Mucosa of descending colon (tissue), 3 donors: ENCODE data around the gene RING1. TPM values are rescaled to one million over a fixed set of nuclear protein-coding genes. Genes with fewer than 3 reads are reported as not detected.

Experiments used
- ATAC-seq: fragments of 200-7000 bp; cut with Tn5 transposase; one replicate; pipeline ENCODE4 v1.9.1; 2020; ENCODE audit warnings: mild to moderate bottlenecking, moderate library complexity
- DNase-seq, 3 donors: peaks; one replicate each; pipeline ENCODE4 v3.0.0-alpha.2; 2020
- H3K36me3 ChIP-seq: fragments of 200-600 bp; one replicate; pipeline ENCODE4 v1.8.0; 2021; ENCODE audit warnings: low read depth, mild to moderate bottlenecking
- H3K4me1 ChIP-seq: fragments of 200-600 bp; one replicate; pipeline ENCODE4 v1.8.0; 2021; ENCODE audit warnings: low read depth, mild to moderate bottlenecking
- H3K4me3 ChIP-seq: fragments of 200-600 bp; one replicate; pipeline ENCODE4 v1.8.0; 2021; ENCODE audit warnings: mild to moderate bottlenecking
- H3K9me3 ChIP-seq: fragments of 200-600 bp; one replicate; pipeline ENCODE4 v1.8.0; 2021; ENCODE audit warnings: mild to moderate bottlenecking
- intact Hi-C, 2 donors: fragments of 100-400 bp; cut with DNase I in 1 of 2; cut with micrococcal nuclease in 1 of 2; formaldehyde crosslinking; loops; one replicate each; pipeline versions ENCODE4 v1.11.0 to v1.11.1; 2022; cut with DNase I, micrococcal nuclease
- total RNA-seq, 3 donors: library from RNA; stranded (reverse); fragmentation: NEBNext Ultra II Directional in 2 of 3; extraction: Animal tissue kit (Norgen Biotek cat#: 25700) in 2 of 3; gene quantifications; one replicate each; pipeline versions ENCODE4 v1.2.1 to v1.2.4, GENCODE V29; 2021 to 2023
- TF ChIP-seq, protein P1 (sequence below): fragments of 200-600 bp; IDR thresholded peaks from one replicate; pipeline ENCODE4 v1.8.0; 2022; ENCODE audit warnings: antibody characterized with exemption, mild to moderate bottlenecking
- donor health status: DM: no; HTN: no; CAD: no; lungs with moderate emphysema.
- donor health status: DM: no; HTN: no; CAD: no.
- donor health status: DM: no; HTN: yes; CAD: no.

RING1 gene
- total RNA-seq, 3 donors from 2014 or later: 28.4 to 45.1 (median 30.3) TPM

DNA sequence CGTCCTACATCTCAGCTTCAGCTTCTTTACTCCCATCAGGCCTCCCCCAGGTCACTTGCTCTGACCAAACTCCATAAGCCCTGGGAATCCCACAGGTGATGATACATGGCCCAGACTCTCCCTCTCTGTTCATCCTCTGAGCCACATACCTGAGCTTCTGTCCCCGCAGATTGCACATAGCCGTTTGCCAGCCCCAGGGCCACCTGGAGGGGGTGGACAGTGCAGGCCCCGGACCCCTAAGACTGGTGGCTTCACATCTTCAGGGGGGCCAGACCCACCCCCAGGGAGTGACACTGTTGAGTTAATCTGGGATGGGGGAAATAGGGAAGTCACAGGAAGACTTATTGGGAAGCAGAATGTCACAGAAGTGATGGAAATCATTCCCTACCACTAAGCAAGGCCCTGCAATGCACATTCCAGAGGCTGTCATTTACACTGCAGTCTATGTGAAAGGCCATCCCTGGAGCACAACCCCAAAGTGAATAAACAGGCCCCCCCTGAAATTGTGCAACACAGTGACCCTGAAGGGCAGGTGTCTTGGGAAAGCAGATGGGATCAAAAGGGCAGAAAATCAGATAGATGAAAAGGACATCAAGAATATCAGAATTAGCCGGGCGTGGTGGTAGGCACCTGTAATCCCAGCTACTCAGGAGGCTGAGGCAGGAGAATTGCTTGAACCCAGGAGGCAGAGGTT lies 10.0 kb upstream of the RING1 start:
- DNase-seq (peak in 1 of 3 donors; percentile 50), ATAC-seq (no peak)
- peaks cover 39% of the 10 kb centered on the region for H3K4me1 ChIP-seq
- no peak overlapping the region for H3K4me3 ChIP-seq
- no peaks in the 10 kb centered on the region for H3K9me3 ChIP-seq
- H3K36me3 ChIP-seq: peaks cover 8% of the 10 kb centered on the region
- intact Hi-C loops: no loop called here
- TF ChIP-seq, protein P1, sequence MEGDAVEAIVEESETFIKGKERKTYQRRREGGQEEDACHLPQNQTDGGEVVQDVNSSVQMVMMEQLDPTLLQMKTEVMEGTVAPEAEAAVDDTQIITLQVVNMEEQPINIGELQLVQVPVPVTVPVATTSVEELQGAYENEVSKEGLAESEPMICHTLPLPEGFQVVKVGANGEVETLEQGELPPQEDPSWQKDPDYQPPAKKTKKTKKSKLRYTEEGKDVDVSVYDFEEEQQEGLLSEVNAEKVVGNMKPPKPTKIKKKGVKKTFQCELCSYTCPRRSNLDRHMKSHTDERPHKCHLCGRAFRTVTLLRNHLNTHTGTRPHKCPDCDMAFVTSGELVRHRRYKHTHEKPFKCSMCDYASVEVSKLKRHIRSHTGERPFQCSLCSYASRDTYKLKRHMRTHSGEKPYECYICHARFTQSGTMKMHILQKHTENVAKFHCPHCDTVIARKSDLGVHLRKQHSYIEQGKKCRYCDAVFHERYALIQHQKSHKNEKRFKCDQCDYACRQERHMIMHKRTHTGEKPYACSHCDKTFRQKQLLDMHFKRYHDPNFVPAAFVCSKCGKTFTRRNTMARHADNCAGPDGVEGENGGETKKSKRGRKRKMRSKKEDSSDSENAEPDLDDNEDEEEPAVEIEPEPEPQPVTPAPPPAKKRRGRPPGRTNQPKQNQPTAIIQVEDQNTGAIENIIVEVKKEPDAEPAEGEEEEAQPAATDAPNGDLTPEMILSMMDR: no peak

DNA sequence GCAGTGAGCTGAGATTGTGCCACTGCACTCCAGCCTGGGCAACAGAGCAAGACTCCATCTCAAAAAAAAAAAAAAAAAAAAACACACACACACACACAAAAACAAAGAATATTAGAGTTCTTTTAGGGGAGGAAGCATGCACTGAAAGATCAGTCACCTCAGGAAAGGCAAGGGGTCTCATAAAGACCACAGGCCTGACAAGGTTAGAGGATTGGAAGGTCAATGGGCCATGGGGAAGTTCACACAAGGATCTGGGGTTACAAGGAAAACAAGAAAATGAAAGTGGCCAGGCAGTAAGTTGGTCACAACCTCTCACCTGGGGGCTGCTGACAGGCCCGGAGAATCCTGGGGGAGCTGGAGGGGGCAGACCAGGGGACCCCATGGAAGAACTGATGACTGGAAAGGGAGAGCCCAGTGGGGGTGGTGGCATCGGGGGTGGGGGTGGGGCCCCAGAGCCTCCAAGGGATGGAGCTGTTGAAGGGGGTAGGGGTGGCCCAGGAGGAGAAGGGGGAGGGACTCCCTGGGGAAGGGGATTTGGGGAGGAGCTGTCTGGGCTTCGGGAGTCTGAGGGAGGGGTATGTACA lies 9.4 kb upstream of the RING1 start:
- no peak overlapping the region for H3K4me3 ChIP-seq
- intact Hi-C loops: no loop called here
- TF ChIP-seq, protein P1: no peak
- H3K9me3 ChIP-seq: no peaks in the 10 kb centered on the region
- ATAC-seq: no peak
- peaks cover 8% of the 10 kb centered on the region for H3K36me3 ChIP-seq
- H3K4me1 ChIP-seq: peaks cover 40% of the 10 kb centered on the region
- no peak for DNase-seq

DNA sequence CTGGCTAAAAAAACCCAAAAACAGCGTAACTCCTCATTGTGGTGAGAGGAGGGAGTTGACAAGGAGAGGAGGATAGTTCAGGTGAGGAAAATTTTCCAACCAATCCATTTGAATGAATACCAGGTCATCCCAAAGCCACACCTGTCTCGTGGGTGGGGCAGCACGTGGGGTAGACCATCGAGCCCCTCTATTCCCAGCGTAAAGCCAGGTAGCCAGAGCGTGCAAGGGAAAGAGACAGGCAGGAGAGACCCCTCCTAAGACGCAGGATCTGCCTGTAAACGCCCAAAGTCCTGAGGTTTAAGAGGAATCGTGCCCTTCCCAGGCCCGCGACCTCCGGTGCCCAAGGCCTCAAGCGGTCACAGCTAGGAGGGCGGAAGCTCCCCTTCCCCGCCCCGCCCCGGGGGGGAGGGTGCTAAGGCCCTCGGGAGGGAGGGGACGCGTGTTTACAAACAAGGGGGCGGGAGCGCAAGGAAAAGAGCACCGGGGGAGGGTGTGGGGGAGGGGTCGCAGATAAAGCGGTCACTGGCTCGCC lies 8.5 kb upstream of the RING1 start:
- ATAC-seq: peak; percentile 57
- intact Hi-C loops: no loop called here
- H3K36me3 ChIP-seq: peaks cover 8% of the 10 kb centered on the region
- H3K9me3 ChIP-seq: no peaks in the 10 kb centered on the region
- peaks cover 44% of the 10 kb centered on the region for H3K4me1 ChIP-seq
- H3K4me3 ChIP-seq: peak overlapping the region; percentile 86
- peak in 2 of 3 donors; percentile 82 to 88 for DNase-seq
- TF ChIP-seq, protein P1: no peak

DNA sequence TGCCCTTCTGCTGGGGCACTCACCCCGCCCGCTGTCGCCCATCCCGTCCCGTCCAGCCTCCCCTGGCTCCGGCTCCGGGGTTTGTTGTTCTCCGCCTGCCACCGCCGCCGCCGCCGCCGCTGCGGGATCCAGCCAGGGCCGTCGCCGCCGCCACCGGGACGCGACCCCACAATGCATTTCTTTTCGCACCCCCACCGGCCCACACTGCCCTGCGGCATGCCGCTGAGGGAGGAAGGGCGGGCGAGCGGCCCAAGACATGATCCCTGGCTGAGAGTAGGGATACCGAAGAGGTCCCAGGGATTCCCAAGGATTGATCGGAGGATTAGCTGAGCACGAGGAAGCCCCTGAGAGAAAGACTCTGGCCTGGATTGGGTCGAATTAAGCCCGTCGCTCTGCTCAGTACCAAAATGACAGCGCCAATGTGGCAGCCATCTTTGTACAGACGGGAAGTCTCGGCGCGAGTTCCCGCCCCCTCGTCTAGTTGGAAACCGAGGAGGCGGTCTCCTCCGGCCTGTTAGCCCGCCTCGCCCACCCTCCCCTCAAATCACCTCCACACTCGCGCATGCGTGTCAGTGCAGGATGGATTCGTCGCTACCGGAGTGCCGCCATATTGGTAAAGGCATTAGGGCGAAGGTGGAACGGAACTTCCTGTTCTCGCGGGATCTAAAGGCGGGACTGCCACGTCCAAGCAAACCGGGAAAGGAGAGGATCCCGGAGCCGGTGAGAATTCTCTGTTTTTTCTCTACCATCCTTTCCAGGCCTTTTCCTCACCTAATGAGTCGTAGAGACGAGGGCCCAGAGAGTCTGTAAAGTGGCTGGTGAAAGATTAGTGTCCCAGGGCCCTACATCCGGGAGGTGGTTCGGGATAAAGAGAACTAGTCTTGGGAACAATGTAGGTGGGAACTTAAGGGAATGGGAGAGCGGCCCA lies 7.8 kb upstream of the RING1 start, which contains the start of the genes RXRB and SLC39A7:
Gene RXRB, minus strand, starts transcription at position 447 of the 928 bp plus-strand sequence. Its CDS starts 189 bp downstream, at position 258.
Gene SLC39A7, plus strand, starts transcription at position 649 of the 928 bp plus-strand sequence. CDS start 379 bp downstream, outside the sequence.
- ATAC-seq: peak; percentile 82
- Histone ChIP-seq H3K4me1 (peaks cover 44% of the 10 kb centered on the region), H3K9me3 (no peaks in the 10 kb centered on the region), H3K4me3 (peak within 1 kb of the TSS; percentile 86), H3K36me3 (peaks cover 8% of the 10 kb centered on the region)
- TF ChIP-seq, protein P1: no peak
- peak; percentile 99 for DNase-seq
- intact Hi-C loops: no loop called here

DNA sequence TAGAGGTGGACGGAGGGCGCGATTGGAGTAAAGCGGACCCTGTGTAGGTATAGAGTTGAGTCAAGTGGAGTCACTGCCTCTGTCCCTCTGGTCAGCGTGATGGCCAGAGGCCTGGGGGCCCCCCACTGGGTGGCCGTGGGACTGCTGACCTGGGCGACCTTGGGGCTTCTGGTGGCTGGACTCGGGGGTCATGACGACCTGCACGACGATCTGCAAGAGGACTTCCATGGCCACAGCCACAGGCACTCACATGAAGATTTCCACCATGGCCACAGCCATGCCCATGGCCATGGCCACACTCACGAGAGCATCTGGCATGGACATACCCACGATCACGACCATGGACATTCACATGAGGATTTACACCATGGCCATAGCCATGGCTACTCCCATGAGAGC lies 7.2 kb upstream of the RING1 start:
- H3K36me3 ChIP-seq: peaks cover 3% of the 10 kb centered on the region
- H3K4me1 ChIP-seq: peaks cover 44% of the 10 kb centered on the region
- intact Hi-C loops: no loop called here
- no peak for ATAC-seq
- TF ChIP-seq, protein P1: no peak
- DNase-seq: peak; percentile 35 to 65 (median 60)
- no peaks in the 10 kb centered on the region for H3K9me3 ChIP-seq
- H3K4me3 ChIP-seq: peak overlapping the region; percentile 86
